CD4-positive, alpha-beta T cell treated with Interleukin-21 for 1 hour (primary cell): ENCODE results near the gene P2RX4.
"Not testable (repeated sequence)": the region's sequence is repeated elsewhere in the genome, so short reads cannot be mapped to it uniquely, and the experiment has no call there.

Experiments
- DNase-seq: peaks from one replicate; pipeline ENCODE4 v3.0.0-alpha.2; 2020

The P2RX4 gene

GRCh38 chr12:121189619-121190155 lies 20.2 kb upstream of the P2RX4 start:
- no peak for DNase-seq

- DNase-seq: peak; percentile 8
Observed at GRCh38 chr12:121190523-121191031, 19.4 kb upstream of the P2RX4 start.

- DNase-seq: no peak
Observed at GRCh38 chr12:121191151-121191550, 18.8 kb upstream of the P2RX4 start.

- DNase-seq: peak; percentile 25
Observed at GRCh38 chr12:121196902-121197301, 13.0 kb upstream of the P2RX4 start.

GRCh38 chr12:121198949-121199348 lies 11.0 kb upstream of the P2RX4 start:
- no peak for DNase-seq

- DNase-seq: not testable (repeated sequence)
Observed at GRCh38 chr12:121201140-121201539, 8.8 kb upstream of the P2RX4 start.

GRCh38 chr12:121202407-121203355 lies 7.2 kb upstream of the P2RX4 start:
- no peak for DNase-seq

DNA sequence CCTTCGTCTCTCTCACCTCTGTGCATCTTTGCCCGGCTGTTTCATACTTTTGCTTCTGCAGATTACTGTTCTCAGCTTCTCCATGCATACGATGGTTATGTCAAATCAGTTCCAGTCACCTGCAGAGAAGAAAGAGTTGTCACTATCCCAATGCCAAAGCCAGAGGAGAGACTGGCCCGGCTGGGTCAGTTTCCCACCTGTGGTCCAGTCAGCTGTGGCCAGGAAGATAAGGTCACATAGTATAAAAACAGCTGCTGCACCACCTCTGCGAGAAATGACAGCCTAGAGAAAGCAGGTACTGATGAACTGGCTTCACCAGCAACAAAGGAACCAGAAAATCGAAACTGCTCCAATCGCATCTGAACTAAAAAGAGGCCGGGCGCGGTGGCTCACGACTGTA lies 6.4 kb upstream of the P2RX4 start:
- no peak for DNase-seq

DNA sequence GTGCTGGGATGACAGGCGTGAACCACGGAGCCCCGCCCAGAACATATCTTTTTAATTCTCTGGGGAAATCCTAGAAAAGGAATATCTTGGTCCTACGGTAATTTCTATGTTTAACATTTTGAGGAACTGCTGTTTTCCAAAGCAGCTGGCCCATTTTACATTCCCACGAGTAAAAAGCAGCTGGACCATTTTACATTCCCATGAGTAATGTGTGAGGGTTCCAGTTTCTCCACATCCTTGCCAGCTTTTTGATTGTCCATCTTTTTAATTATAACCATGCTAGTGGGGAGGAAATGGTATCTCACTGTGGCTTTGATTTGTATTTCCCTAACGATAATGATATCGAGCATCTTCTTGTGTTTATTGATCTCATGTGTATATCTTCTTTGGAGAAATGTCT lies 4.4 kb upstream of the P2RX4 start:
- no peak for DNase-seq

DNA sequence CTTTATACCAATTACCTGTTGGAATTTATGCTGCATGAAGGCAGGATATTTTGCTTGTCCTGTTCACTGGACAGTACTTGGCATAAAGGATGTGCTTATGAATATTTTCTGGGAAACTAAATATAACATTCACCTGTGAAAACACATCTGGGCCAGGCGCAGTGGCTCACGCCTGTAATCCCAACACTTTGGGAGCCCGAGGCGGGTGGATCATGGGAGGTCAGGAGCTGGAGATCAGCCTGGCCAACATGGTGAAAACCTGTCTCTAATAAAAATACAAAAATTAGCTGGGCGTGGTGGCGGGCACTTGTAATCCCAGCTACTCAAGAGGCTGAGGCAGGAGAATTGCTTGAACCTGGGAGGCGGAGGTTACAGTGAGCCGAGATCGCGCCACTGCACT lies 1.4 kb upstream of the P2RX4 start:
- DNase-seq: not testable (repeated sequence)

- DNase-seq: no peak
Observed at GRCh38 chr12:121209221-121209620, 708 bp upstream of the P2RX4 start.

GRCh38 chr12:121212875-121213274 lies 2.9 kb downstream of the P2RX4 start:
- no peak for DNase-seq

GRCh38 chr12:121214166-121214777 lies 4.3 kb downstream of the P2RX4 start:
- DNase-seq: peak; percentile 40

GRCh38 chr12:121214855-121215745 lies 5.2 kb downstream of the P2RX4 start:
- peak; percentile 21 for DNase-seq

GRCh38 chr12:121216102-121216501 lies 6.2 kb downstream of the P2RX4 start:
- DNase-seq: no peak

GRCh38 chr12:121217063-121217462 lies 7.1 kb downstream of the P2RX4 start:
- DNase-seq: no peak

GRCh38 chr12:121217761-121218160 lies 7.8 kb downstream of the P2RX4 start:
- no peak for DNase-seq

DNA sequence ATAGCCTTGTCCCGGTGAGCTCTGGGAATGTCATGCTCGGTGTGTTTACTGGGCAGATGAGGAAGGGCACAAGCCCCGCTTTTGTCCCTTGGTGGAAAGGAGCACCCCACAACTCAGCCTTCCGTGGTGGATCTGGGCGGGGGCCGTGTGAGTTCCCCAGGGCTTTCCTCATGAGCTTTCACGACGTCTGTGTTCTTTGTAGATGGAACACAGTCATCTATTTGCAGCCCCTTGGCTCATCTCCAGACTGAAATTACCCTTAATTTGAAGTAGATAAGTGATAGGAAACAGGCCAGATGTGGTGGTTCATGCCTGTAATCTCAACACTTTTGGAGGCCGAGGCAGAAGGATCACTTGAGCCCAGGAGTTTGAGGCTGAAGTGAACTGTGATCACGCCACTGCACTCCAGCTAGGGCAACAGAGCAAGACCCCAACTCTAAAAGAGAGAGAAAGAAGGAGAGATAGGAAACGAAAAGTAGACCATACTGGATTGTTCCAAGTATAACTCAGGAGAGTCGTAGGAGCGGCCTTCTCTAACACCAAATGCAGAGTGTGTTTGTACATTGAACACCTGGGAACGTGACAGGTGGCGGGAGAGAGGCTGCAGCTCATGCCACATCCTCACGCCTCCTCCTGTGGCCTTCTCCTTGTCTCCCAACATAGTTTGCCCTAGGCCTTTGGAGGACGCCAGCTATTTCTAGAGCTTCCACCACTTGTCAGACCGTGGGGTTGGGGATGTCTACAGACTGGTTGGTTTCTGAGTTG lies 8.8 kb downstream of the P2RX4 start:
- no peak for DNase-seq

DNA sequence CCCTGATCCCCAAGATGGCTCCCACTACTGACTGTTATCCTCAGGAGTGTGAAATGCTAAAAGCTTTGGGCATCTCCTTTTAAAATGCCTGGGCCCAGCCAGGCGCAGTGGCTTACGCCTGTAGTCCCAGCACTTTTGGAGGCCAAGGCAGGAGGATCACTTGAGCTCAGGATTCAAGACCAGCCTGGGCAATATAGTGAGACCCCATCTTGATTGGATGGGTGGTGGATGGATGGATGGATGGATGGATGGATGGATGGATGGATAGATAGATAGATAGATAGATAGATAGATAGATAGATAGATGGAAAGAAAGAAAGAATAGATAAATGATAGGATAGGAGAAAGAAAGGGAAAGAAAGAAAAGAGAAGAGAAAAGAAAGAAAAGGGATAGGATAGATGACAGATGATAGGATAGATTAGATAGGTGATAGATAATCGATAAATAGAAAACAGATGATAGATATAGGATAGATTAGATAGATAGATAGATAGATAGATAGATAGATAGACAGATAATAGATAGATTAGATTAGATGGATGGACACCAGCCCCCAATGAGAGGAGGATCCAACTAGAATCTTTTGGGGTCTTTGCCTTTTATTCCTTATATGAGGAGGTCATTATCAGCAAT lies 9.5 kb downstream of the P2RX4 start:
- no peak for DNase-seq

DNA sequence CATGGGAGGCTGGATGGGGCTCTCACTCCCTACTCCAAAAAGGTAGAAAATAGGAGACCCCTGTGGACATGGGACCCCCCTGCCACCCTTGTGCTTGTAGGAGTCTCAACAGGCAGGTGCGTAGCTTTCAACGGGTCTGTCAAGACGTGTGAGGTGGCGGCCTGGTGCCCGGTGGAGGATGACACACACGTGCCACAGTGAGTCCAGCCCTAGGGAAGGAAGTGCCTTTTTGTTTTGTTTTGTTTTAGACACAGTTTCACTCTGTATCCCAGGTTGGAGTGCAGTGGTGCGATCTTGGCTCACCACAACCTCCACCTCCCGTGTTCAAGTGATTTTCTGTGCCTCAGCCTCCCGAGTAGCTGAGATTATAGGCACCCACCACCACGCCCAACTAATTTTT lies 12.9 kb downstream of the P2RX4 start:
- DNase-seq: no peak
